HG03457 (cell line): ENCODE data around the gene NPAS1.
"Not testable (repeated sequence)": the region's sequence is repeated elsewhere in the genome, so short reads cannot be mapped to it uniquely, and the experiment has no call there.

Experiments used
- ATAC-seq: cut with Tn5 transposase; IDR thresholded peaks from one replicate; pipeline ENCODE4 v1.9.1; 2021; ENCODE audit warnings: moderate number of reproducible peaks; ENCODE audit not compliant: unreplicated experiment

The NPAS1 gene

DNA sequence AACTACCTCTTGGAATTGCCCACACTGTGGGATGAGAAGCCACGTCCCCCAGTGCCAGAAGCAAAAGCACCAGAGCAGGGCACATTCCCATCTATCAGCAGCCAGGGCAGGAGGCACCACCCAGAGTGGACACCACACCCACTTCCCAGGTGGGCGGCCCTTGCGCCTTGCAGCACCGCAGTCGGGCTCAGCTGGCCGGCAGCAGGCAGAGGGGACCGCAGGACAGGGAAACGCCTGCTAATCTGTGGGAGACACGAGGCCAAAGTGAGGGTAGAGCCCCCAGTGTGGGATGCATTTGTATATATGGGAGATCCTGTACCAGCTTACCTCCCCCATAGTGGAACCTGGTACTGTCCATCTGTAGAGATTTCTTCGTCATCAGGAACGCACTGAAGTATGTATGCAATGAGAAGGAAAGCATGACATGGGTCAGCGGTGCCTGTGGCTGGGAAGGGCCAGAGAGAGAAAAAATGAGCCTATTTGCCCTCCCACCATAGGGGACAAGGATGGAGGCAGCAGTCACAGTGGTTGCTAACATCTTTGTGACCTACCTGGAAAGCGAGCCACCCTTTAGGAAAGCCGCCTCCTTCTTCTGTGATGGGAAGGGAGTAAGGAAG lies 30.9 kb upstream of the NPAS1 start:
- ATAC-seq: no peak

DNA sequence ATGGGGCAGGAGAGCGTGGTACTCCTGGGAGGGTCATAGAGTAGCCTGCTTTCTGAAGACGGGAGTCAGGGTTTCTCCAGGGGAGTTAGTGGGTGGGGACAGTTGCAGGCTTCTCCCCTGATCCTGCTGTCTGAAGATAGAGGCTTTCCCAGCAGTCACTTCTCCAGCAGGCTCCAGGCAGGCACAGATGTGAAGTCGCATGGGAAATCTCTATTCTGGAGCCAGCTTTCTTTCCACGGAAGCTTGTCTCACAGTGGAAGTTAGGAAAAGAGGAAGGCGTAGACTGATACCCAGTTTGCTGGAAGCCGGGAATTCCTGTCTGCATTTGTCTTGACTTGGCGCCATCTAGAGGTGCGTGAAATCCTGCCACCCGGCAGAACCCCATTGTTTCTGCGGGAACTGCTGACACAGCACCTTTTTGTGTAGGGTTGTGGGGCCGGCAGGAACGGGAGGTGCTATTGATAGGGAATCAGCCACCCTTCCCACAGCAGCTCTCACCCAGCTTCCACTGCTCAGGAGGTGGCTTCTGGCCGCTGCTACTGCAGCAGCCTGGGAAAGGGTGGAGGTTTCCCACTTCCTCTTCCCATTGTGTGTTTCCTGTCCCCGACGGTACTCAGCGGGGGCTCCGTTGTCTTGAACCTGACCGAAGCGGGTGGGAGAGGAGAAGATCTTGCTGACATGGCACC lies 28.5 kb upstream of the NPAS1 start:
- ATAC-seq: no peak

DNA sequence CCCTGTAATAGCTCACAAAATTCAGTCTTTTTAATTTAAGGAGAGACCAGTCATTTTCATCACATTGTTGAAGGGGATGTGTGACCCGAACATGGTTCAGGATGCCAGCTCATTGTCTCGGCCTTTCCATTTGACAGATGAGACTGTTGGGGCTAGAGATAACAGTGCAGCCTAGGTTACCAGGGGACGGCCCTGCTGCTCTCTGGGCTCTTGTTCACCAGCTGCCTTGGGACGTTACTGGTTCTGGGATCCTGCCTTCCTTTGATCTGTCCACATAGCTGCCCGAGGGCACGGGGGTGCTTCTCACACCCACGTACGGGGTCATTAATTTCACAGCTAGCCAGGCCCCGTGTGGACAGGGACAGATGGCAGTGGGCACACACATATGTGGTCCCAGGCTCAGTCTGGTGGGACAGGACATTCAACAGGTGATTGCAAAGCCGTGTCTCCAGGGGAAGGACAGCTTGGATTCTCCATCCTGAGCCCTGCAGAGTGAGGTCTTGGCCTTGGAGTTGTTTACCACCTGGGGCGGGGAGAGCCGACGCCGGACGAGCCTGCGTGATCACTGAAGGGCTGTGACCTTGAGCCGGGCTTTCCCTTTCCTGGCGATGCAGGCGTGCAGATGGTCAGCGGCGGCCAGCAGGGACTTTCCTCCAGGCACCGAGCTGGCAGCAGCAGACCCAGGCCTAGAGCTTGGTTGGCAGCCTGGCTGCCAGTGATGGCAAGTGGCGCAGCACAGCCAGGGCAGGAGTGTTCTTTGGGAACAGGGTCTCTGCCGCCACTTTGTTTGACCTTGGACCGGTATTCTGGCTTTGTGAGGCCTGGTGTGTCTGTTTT lies 26.7 kb upstream of the NPAS1 start:
- no peak for ATAC-seq

DNA sequence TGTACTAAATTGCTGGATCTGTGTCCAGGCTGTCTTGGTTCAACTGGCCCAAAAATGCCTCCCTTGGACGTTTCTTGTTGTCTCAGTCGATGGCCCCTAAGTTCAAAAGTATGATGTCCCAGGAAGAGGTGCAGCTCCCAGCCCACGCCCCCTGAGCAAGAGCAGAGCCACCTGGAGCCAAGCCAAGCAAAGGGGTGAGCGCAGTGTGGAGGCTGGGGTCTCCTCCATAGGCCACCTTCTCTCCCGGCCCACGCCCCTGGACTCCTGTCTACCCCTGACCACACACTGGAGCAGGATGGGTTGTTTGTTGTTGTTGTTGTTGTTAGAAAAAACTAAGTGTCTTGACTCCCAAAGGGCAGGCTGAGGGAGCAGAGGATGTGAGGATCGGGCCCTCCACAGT lies 26.0 kb upstream of the NPAS1 start:
- ATAC-seq: no peak

DNA sequence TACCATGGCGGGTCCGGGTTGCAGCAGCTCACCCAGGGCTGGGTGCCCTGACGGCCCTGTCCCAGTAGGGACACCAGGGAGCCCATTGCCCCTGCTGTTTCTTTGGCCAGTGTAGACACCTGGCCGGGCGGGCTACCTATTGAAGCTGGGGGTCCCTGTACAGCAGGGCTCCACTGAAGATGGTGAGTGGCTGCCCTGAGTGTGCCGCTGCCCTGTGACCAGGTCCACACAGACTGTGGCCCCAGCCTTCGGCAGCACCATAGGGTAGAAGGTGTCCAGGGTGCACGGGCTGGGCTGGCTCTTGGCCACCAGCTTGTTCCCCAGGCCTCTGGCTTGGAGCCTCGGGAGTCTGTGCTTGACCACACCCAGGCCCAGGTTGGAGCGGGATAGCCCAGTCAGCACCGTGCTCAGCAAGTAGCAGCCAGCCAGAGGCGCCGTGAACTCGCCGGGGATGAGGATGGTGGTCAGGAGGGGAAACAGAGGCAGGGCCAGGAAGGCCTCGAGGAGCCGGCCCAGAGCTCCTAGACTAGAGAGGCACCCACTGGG lies 25.4 kb upstream of the NPAS1 start:
- no peak for ATAC-seq

DNA sequence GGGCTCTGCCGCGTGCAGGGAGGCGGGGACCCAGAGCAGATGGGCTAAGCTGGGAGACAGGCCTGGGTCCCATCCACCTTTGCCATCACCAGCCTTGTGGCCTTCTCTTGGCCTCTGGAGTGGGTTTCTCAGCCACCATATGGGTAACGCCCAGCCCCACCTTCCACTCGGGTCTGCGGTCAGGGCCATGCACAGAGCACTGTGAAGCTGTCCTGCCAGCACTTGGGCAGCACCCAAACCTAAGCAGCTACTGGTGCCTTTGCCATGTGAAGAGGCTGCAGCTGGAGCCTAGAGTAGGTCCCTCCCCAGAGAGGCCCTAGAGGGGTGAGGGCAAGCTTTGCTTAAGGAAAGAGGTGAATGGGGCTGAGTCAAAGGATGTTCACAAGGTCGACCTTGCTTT lies 24.1 kb upstream of the NPAS1 start:
- ATAC-seq: no peak

DNA sequence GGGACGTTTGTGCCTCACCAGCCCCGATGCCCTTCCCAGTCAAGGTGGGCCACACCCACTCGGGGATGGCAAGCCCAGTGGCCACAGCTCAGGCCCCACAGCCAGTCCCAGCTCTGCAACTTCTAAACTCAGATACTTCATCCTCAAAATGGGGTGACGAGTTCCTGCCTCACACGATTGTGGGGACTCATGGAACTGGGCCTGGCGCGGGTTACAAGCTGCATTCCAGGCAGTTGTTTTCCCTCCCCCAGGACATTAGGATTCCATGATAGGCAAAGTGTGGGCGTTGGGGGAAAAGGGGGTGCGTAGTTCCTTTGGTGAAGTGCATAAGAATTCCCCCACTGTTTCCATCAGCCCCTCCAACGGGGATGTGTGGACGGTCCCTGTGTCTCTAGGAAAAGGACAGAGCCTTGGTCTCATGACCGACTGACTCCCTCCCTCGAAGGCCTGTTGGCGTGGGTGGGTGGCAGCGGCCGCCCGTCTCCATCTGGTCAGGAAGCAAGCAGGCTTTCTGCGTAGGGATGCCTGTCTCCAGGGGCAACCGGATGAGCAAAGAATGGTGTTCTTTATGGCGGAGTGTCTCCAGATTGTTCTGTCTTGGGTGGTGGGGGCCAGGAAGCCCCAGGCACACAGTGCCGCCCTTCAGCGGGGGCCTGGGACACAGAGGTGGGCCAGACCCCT lies 21.1 kb upstream of the NPAS1 start:
- ATAC-seq: no peak

DNA sequence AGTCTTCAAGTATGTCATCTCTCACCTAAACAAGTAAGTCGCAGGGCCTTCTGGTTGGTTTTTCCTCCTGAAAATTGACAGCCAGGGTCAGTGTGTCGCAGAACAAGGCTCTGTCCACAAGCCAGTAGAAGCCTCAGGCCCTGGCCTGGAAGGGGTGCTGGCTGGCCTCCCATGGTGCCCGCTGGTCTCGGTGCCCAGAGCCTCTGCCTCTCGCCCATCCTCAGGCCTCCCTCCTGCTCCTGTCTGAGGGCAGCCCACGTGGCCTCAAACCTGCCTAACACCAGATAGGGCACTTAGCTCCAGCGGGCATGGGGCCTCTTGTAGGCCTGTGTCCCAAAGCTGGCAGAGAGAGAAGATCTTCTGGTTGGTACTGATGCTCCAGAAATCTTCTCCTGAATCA lies 20.3 kb upstream of the NPAS1 start:
- no peak for ATAC-seq

DNA sequence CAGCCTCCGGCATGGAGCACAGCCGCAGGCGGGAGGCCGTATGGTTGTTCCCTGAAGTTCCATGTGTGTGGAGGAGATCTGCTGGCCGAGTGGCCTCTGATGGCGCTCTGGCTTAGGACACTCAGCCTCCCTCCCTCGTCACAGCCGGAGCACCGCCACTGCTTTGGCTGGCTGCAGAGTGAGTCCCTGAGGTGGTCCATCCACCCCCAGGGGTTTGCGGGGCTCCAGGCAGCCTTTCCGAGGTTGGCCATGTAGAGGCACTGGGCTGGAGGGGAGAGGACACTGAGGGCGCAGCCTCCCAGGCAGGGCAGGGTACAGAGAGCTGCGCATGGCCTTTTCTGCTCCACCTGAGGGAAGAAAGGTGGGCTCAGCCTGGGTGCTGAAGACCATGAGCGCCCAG lies 19.8 kb upstream of the NPAS1 start:
- ATAC-seq: no peak

DNA sequence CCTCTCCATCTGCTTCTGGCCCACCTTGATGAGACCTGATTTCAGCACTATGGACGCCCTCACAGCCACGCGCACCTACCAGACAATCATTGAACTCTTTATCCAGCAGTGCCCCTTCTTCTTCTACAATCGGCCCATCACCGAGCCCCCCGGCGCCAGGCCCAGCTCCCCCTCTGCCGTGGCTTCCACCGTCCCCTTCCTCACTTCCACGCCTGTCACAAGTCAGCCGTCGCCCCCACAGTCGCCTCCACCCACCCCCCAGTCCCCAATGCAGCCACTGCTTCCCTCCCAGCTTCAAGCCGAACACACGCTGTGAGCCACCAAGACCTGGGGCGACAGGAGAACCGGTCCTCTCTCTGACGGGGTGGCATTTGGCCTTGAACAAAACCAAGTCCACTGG lies 19.3 kb upstream of the NPAS1 start:
- no peak for ATAC-seq

DNA sequence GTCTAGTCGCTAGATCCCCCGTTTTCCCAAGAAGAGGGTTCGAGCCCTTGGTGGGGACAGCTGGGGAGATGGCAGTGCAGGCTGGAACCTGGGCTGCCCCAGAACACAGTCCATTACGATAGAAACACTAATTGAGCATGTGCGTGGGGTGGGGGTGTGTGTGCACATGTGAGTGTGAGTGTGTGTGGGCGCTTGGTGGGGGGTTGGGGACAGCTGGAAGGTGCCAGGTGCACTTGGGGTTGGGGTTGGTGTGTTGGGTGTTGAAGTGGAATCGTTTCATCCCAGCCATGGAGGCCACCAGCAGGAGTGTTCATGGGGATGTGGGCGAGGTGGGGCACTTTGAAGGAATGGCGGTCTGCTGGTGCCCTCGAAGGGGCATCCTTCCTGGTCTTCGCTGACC lies 18.1 kb upstream of the NPAS1 start:
- no peak for ATAC-seq

DNA sequence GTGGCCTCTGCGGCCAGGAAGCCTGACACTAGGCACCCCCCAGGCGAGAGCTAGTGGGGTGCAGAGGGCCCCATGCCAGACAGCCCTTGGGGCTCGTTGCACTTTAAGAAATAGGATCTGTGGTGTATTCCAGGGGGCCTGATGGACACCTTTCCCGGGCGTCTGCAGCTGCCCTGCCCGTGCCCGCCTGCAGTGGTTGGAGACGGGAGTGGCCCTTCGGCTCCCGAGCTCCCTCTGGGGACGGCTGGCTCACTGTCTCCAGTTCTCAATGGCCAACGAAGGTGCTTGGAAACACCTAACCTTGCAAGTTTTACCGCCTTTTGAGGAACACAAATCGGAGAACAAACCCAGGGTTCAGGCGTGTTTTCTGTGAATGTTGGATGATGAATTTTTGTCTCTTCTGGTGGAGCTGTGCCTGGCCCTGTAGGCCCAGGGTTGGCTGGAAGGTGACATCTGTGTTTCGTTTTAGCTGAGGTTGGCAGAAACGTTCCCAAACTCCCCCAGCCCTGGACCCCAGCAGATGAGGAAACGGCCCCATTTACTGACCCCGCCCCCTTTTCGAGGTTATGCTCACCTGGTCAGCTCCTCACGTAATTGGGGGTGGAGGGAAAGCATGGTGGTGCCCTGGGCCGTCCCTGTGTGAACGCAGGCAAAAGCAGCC lies 17.4 kb upstream of the NPAS1 start:
- no peak for ATAC-seq

DNA sequence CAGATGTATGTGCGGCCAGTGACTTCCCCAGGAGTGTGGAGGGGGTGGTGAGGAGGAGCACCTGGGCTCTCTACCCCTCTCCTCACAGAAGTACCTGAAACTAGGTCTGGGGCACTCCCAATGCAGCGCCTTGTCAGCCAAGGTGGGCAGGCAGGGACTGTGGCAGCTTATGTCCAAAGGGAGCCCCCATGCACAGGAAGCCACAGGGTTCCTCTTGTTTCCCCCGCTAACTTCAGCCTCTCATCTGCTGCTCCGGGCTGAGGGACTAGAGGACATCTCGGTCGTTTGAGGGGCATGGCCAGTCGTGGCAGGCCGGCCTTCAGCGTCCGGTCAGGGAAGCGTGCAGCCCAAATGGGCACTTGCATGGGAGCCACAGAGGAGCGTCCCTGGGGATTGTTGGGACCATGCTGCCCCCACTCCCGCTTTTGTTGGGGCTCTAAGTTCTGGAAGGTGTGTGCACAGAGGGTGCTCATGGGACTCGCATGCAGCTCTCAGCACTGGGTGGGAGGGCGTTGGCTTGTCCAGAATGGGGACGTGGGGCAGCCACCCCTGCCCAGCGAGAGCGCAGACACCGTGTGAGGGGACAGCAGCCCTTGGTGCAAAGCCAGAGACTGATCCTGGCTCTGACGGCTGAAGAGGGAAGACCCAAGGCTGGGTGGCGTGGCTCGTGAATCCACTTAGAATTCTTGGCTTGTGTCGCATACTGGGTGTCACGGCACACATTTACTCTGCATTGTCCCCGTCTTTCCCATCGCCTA lies 16.6 kb upstream of the NPAS1 start:
- ATAC-seq: no peak

DNA sequence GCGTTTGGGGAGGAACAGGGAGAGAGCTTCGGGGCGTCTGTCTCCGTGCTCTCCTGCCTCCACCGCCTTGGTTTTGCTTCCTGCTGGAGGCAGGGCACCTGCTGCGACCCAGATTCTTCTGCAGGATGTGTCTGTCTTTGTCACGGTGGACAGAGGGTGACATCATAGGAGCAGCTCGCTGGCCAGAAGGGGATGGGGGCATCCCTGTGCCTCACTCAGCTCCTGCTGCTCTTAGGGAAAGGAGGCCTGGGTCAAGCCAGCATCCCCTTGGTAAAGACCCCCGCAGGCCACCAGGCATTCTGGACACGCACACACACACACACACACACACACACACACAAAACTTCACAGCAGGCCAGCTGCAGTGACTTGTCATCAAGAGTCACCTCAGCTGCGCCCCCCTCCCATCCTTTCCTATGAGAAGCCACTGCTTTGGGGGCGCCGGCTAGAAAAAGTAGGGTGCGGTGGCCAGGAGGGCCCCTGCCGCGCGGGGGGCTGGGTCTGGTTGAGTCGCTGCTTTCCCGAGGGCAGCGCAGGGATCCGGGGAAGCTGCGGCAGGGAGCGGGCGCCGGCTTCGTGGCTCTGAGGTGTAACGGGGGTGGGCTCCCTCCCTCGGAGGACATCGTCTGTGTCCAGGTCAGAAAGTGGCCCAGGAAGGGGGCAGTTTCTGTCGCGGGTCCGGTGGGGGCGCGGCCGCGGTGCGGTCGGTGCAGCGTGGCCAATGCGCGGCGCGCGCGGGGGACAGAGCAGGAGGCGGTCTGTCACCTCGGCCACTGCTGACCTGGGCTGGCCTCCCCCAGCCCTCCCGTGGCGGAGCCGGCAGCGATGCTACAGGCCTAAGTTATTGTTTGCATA lies 15.8 kb upstream of the NPAS1 start:
- ATAC-seq: no peak

DNA sequence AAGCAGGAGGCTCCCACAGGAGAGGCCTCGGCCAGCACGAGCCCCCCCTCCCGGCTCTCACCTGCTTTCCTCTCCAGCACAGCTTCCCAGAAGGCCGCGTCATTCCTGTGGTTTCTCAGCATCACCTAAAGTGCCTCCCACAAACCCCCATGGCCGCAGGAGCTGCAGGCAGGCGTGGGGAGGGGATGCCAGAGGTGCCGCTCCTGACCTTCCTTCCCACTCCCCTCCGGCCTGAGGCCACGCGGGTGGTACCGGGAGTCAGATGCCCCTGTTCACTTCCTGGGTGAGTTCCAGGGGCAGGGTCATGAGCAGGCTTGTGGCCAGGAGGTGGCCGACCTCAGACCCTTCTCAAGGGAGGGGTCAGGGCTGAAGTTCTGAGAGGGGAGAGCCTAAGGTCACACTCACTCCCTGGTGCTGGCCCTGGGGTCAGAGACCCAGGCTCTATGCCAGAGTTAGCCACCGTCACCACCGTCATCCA lies 14.4 kb upstream of the NPAS1 start:
- ATAC-seq: no peak

DNA sequence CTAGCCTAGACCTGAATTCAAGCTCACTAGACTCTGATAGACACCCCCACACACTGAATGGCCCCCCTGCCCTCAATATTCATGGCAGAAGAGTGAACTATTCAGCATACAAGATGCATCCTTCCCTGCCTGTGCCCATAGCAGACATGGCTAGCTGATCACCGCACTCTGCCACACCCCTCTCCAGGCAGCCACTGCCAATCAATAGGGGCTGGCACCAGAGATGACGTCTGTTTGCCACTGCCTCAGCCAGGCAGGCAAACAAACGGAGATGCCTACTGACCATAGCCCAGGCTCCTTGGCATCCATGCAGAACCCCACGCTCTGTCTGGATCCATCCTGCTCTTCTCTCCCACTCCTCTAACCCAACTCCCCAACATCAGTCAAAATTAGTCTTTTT lies 13.8 kb upstream of the NPAS1 start:
- no peak for ATAC-seq

DNA sequence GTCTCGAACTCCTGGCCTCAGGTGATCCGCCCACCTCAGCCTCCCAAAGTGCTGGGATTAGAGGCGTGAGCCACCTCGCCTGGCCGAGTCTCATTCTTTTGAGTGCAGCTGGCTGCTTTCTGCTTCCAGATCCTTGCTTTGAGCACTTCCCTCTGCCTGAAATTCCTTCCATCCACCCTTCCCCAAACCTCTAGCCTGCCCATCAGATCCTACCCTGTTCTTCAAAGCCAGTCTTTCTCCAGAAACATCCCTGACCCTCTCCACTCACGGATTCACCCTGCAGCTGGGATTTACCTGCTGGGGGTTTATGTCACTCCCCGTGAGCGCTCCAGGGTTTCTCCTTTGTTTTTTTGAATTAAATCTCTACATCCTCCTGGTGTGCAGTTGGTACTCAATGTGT lies 13.1 kb upstream of the NPAS1 start:
- no peak for ATAC-seq

DNA sequence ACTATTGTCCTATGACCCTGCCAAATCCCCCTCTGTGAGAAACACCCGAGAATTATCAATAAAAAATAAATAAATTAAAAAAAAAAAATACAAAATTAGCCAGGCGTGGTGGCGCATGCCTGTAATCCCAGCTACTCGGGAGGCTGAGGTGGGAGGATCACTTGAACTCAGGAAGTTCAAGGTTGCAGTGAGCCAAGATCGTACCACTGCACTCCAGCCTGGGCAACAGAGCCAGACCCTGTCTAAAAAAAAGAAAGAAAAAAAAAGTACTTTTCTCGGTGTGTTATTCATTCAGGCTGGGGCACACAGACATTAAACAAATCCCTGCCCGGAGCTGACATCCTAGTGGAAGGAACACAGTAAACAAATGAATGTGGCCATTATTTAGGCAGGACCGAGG lies 9.1 kb upstream of the NPAS1 start:
- ATAC-seq: not testable (repeated sequence)

DNA sequence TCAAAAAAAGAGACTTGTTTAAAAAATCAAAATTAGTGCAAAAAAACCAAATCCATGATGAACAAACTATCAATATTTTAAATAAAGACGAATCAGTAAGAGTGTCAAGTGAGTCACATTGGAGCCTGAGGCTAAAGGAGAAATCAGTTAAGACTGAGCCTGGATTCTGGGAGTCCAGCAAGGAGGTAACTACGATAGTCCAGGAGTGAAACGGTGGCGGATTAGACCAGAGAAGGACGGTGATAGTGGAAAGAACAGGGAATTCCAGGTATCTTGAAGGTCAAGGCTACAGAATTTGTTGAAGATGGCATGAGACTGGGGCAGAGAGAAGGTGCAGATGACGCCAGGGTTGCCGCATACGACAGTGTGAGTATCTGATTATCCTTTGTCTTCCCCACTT lies 7.0 kb upstream of the NPAS1 start:
- no peak for ATAC-seq
